Activated T-cell treated with anti-CD3 and anti-CD28 coated beads, Interleukin-2, amount 50 U/mL, for 4 hours (primary cell): Measurements from ENCODE around the gene NGEF. TPM values are rescaled to one million over a fixed set of nuclear protein-coding genes. Genes with fewer than 3 reads are reported as not detected.

Source experiments
- ATAC-seq, 2 donors: fragments of 200-7000 bp; cut with Tn5 transposase; one replicate each; pipeline ENCODE4 v1.10.0; 2021
- DNase-seq: peaks from one replicate; pipeline ENCODE4 v3.0.0-alpha.2; 2020
- H3K27me3 Mint-ChIP-seq: one replicate; pipeline ENCODE4 v1.8.0; 2021; ENCODE audit warnings: low read depth, mixed read lengths
- H3K36me3 Mint-ChIP-seq: one replicate; pipeline ENCODE4 v1.8.0; 2022; ENCODE audit warnings: mixed read lengths; ENCODE audit not compliant: insufficient read depth
- H3K4me1 Mint-ChIP-seq: one replicate; pipeline ENCODE4 v1.8.0; 2021; ENCODE audit warnings: low read depth, mixed read lengths
- H3K4me3 Mint-ChIP-seq: one replicate; pipeline ENCODE4 v1.8.0; 2021; ENCODE audit warnings: mild to moderate bottlenecking, moderate library complexity, mixed read lengths
- H3K9me3 Mint-ChIP-seq: one replicate; pipeline ENCODE4 v1.8.0; 2021; ENCODE audit warnings: mixed read lengths
- total RNA-seq, 3 donors: library from RNA; stranded (reverse); gene quantifications; one replicate each; pipeline ENCODE4 v1.2.1, GENCODE V29; 2021

NGEF gene
- total RNA-seq, 3 donors from 2014 or later, result 0.11 to 0.94 (median 0.37) TPM

GRCh38 chr2:232877940-232878511 is 135.0 kb downstream of the NGEF start:
- ATAC-seq (no peak), DNase-seq (no peak)
- no peaks in the 10 kb centered on the region for H3K9me3 Mint-ChIP-seq
- peaks cover 26% of the 10 kb centered on the region for H3K27me3 Mint-ChIP-seq
- peaks cover 8% of the 10 kb centered on the region for H3K4me1 Mint-ChIP-seq
- H3K4me3 Mint-ChIP-seq, result no peak overlapping the region
- no peaks in the 10 kb centered on the region for H3K36me3 Mint-ChIP-seq

- Mint-ChIP-seq H3K36me3 (no peaks in the 10 kb centered on the region), H3K9me3 (no peaks in the 10 kb centered on the region), H3K4me1 (peaks cover 8% of the 10 kb centered on the region), H3K27me3 (peaks cover 27% of the 10 kb centered on the region), H3K4me3 (peak overlapping the region; percentile 50)
- ATAC-seq, result no peak
- DNase-seq, result no peak
Measured at GRCh38 chr2:232876978-232877441, 136.0 kb downstream of the NGEF start.

- H3K4me3 Mint-ChIP-seq, result no peak overlapping the region
- ATAC-seq (peak; percentile 70 to 72), DNase-seq (no peak)
- H3K4me1 Mint-ChIP-seq, result peaks cover 8% of the 10 kb centered on the region
- peaks cover 27% of the 10 kb centered on the region for H3K27me3 Mint-ChIP-seq
- H3K36me3 Mint-ChIP-seq, result no peaks in the 10 kb centered on the region
- H3K9me3 Mint-ChIP-seq, result no peaks in the 10 kb centered on the region
Measured at GRCh38 chr2:232876161-232876977, 136.7 kb downstream of the NGEF start.

GRCh38 chr2:232875256-232876121 is 137.6 kb downstream of the NGEF start:
- ATAC-seq, result peak in 1 of 2 donors; percentile 3
- DNase-seq, result no peak
- peak overlapping the region; percentile 50 for H3K4me3 Mint-ChIP-seq

GRCh38 chr2:232874677-232875223 is 138.3 kb downstream of the NGEF start:
- Mint-ChIP-seq H3K4me3 (no peak overlapping the region), H3K36me3 (no peaks in the 10 kb centered on the region), H3K4me1 (peaks cover 8% of the 10 kb centered on the region), H3K9me3 (no peaks in the 10 kb centered on the region), H3K27me3 (peaks cover 27% of the 10 kb centered on the region)
- DNase-seq, result no peak
- no peak for ATAC-seq

More at GRCh38 chr2:232875256-232876121, 137.6 kb downstream of the NGEF start:
- Mint-ChIP-seq H3K27me3 (peaks cover 27% of the 10 kb centered on the region), H3K4me1 (peaks cover 8% of the 10 kb centered on the region), H3K36me3 (no peaks in the 10 kb centered on the region), H3K9me3 (no peaks in the 10 kb centered on the region)

- no peak for DNase-seq
- Mint-ChIP-seq H3K9me3 (no peaks in the 10 kb centered on the region), H3K36me3 (no peaks in the 10 kb centered on the region), H3K4me1 (peaks cover 8% of the 10 kb centered on the region), H3K27me3 (peaks cover 27% of the 10 kb centered on the region), H3K4me3 (no peak overlapping the region)
- no peak for ATAC-seq
Measured at GRCh38 chr2:232873909-232874641, 139.0 kb downstream of the NGEF start.

- no peak for ATAC-seq
- Mint-ChIP-seq H3K9me3 (no peaks in the 10 kb centered on the region), H3K4me3 (no peak overlapping the region)
Measured at GRCh38 chr2:232873292-232873908, 139.7 kb downstream of the NGEF start.

GRCh38 chr2:232872826-232873225 is 140.2 kb downstream of the NGEF start:
- Mint-ChIP-seq H3K36me3 (no peaks in the 10 kb centered on the region), H3K4me3 (no peak overlapping the region), H3K4me1 (peaks cover 8% of the 10 kb centered on the region), H3K27me3 (peaks cover 25% of the 10 kb centered on the region), H3K9me3 (no peaks in the 10 kb centered on the region)
- DNase-seq (no peak), ATAC-seq (no peak)

More at GRCh38 chr2:232873292-232873908, 139.7 kb downstream of the NGEF start:
- Mint-ChIP-seq H3K36me3 (no peaks in the 10 kb centered on the region), H3K27me3 (peaks cover 27% of the 10 kb centered on the region), H3K4me1 (peaks cover 8% of the 10 kb centered on the region)
- DNase-seq, result no peak

GRCh38 chr2:232871835-232872736 is 141.0 kb downstream of the NGEF start:
- DNase-seq, result no peak
- peaks cover 22% of the 10 kb centered on the region for H3K27me3 Mint-ChIP-seq
- H3K36me3 Mint-ChIP-seq, result no peaks in the 10 kb centered on the region
- H3K4me3 Mint-ChIP-seq, result no peak overlapping the region
- no peak for ATAC-seq
- peaks cover 7% of the 10 kb centered on the region for H3K4me1 Mint-ChIP-seq
- H3K9me3 Mint-ChIP-seq, result no peaks in the 10 kb centered on the region

- Mint-ChIP-seq H3K36me3 (no peaks in the 10 kb centered on the region), H3K4me3 (no peak overlapping the region), H3K9me3 (no peaks in the 10 kb centered on the region), H3K4me1 (peaks cover 7% of the 10 kb centered on the region), H3K27me3 (peaks cover 22% of the 10 kb centered on the region)
- ATAC-seq (no peak), DNase-seq (no peak)
Measured at GRCh38 chr2:232871418-232871834, 141.6 kb downstream of the NGEF start.

GRCh38 chr2:232870766-232871371 is 142.2 kb downstream of the NGEF start:
- Mint-ChIP-seq H3K4me1 (peaks cover 7% of the 10 kb centered on the region), H3K9me3 (no peaks in the 10 kb centered on the region), H3K4me3 (no peak overlapping the region), H3K36me3 (no peaks in the 10 kb centered on the region), H3K27me3 (peaks cover 22% of the 10 kb centered on the region)
- ATAC-seq (no peak), DNase-seq (no peak)
